BJ (cell line): Measurements from ENCODE around the gene ZNF770. TPM values are rescaled to one million over a fixed set of nuclear protein-coding genes. Genes with fewer than 3 reads are reported as not detected.

Source experiments
- CTCF ChIA-PET: fragments of 350-600 bp; formaldehyde crosslinking; extraction: SDS; loops from one replicate; lab custom pipeline; 2021; ENCODE audit warnings: antibody characterized with exemption, inconsistent platforms; lab: Yijun Ruan, JAX
- POLR2A ChIA-PET: fragments of 300-600 bp; sonication (Branson Sonifier 250); formaldehyde crosslinking; extraction: SDS; loops from one replicate; lab custom pipeline; 2021; ENCODE audit warnings: antibody characterized with exemption; lab: Charles Lee
- DNase-seq: peaks from one replicate; pipeline ENCODE4 v3.0.0-alpha.2; 2011; ENCODE audit warnings: low read depth
- H3K27me3 ChIP-seq: 2 replicates; pipeline ENCODE4 v1.6.0; 2011; ENCODE audit warnings: low read length; ENCODE audit not compliant: control insufficient read depth, insufficient read depth
- H3K36me3 ChIP-seq: 2 replicates; pipeline ENCODE4 v1.5.1; 2011; ENCODE audit warnings: low read length; ENCODE audit not compliant: control insufficient read depth, insufficient read depth
- H3K4me3 ChIP-seq: 2 replicates; pipeline ENCODE4 v1.5.1; 2011; ENCODE audit warnings: low read depth, mild to moderate bottlenecking, control low read depth, low read length
- polyA plus RNA-seq: library from polyadenylated mRNA; depleted of rRNA; stranded (reverse); fragments of >200 nt; gene quantifications from 2 replicates; pipeline ENCODE4 v1.2.3, GENCODE V29; 2011
- TF ChIP-seq, protein P1 (sequence below): IDR thresholded peaks from 2 replicates; pipeline ENCODE4 v1.5.1; 2011; ENCODE audit warnings: low read depth, mild to moderate bottlenecking, control low read depth, inconsistent platforms, low read length, moderate library complexity; ENCODE audit not compliant: insufficient read depth

The ZNF770 gene
- polyA plus RNA-seq, 1 experiment, result 8.6 TPM

DNA sequence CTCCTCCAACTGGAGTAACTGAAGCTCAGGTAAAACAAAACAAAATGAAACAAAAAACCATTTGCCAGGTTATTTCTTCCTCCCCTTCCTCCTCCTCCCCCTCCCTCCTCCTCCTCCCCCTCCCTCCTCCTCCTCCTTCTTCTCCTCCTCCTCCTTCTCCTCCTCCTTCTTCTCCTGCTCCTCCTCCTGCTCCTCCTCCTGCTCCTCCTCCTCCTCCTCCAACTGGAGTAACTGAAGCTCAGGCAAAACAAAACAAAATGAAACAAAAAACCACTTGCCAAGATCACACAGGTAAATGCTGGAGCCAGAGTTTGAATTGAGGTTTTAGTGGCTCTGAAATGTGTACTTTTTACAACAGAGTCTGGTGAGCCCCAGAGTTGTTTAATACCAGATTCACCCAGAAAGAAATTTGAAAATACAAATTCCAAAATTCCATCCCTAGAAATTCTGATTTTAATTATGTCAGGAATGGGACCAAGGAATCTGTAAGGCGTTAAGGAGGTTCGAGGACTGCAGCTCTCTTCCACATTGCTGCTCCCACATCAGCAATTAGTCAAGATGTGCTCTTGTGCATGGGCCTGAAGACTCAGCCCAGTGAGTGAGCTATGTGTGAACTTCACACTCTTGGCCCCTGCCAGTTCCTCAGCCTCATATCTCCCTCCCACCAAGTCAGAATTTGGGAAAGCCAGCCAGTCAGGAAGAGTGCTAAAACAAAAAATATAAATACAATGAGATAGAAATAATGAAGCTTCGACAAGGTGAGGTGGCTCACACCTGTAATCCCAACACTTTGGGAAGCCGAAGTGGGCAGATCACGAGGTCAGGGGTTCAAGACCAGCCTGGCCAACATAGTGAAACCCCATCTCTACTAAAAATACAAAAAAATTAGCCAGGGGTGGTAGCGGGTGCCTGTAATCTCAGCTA is 31.6 kb upstream of the ZNF770 start:
- Histone ChIP-seq H3K27me3 (no peaks in the 10 kb centered on the region), H3K36me3 (no peaks in the 10 kb centered on the region), H3K4me3 (no peak overlapping the region)
- CTCF ChIA-PET, result interaction anchor here (0.5 to 1.4 kb wide), 3 partner anchors 12 to 59 kb away, joined by 3 to 4 read pairs (median 3); no protein-coding TSS in a partner anchor
- no peak for DNase-seq
- TF ChIP-seq, protein P1, sequence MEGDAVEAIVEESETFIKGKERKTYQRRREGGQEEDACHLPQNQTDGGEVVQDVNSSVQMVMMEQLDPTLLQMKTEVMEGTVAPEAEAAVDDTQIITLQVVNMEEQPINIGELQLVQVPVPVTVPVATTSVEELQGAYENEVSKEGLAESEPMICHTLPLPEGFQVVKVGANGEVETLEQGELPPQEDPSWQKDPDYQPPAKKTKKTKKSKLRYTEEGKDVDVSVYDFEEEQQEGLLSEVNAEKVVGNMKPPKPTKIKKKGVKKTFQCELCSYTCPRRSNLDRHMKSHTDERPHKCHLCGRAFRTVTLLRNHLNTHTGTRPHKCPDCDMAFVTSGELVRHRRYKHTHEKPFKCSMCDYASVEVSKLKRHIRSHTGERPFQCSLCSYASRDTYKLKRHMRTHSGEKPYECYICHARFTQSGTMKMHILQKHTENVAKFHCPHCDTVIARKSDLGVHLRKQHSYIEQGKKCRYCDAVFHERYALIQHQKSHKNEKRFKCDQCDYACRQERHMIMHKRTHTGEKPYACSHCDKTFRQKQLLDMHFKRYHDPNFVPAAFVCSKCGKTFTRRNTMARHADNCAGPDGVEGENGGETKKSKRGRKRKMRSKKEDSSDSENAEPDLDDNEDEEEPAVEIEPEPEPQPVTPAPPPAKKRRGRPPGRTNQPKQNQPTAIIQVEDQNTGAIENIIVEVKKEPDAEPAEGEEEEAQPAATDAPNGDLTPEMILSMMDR, result no peak
- POLR2A ChIA-PET, result no interaction called here

DNA sequence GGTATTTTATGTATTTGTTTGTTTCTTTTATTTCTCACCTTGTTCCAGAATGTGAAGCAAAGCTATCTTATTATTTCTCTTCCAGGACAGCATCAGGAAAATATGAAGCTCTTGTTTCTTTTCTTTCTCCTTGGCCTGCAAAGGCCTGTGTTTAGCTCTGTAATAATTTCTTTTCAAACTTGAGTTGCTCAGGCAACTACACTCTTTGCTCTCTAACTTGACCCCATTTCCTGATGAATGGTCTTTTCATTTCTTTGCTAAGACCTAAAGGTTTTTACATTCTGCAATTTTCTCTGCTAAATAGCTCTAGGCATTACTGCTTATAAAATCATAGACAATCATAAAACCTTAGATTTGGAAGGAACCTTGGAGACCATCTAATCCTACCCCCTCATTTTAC is 26.2 kb upstream of the ZNF770 start:
- POLR2A ChIA-PET, result no interaction called here

DNA sequence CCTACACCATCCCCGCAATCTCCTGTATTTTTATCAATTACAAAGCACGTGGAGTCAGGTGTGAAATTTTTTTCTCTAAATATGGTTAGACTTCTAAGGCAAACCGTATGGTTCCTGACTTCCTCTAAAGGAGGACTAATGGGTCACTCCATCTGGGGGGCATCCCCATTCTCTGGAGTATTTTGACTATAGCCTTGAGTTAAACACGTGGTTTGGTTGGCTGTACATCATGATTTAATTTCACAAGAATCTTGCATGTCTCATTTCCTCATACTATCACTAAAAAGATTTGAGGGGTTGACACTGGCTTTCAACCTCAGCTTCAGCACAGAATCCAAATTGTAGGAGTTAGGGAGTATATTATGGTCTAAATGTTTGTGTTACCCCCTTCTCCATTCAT is 25.3 kb upstream of the ZNF770 start:
- no peak for DNase-seq
- Histone ChIP-seq H3K4me3 (no peak overlapping the region), H3K36me3 (no peaks in the 10 kb centered on the region), H3K27me3 (no peaks in the 10 kb centered on the region)
- TF ChIP-seq, protein P1, result no peak
- CTCF ChIA-PET, result no interaction called here
- POLR2A ChIA-PET, result no interaction called here

More for the DNA sequence above, 26.2 kb upstream of the ZNF770 start:
- DNase-seq, result no peak
- Histone ChIP-seq H3K36me3 (no peaks in the 10 kb centered on the region), H3K4me3 (no peak overlapping the region), H3K27me3 (no peaks in the 10 kb centered on the region)
- CTCF ChIA-PET, result no interaction called here
- TF ChIP-seq, protein P1, result no peak

DNA sequence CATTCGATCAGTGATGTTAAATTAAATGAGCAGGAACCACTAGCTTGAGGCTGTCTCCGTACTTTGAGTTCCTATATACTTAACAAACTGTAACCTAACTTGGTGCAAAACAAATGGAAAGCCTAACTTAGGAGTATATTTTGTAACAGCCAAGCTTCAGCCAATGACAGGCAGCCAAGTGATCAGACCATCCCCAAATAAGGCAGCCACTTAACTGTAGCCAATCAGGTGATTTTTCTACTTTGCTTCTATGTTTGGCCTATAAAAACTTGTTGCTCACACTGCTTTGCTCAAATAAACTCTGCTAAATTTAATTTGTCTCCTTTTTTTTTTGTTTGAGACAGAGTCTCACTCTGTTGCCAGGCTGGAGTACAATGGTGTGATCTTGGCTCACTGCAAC is 19.3 kb upstream of the ZNF770 start:
- Histone ChIP-seq H3K4me3 (no peak overlapping the region), H3K36me3 (no peaks in the 10 kb centered on the region), H3K27me3 (peaks cover 2% of the 10 kb centered on the region; the same call in 1 of the 2 replicates)
- POLR2A ChIA-PET, result no interaction called here
- CTCF ChIA-PET, result no interaction called here
- DNase-seq, result no peak
- TF ChIP-seq, protein P1, result no peak

DNA sequence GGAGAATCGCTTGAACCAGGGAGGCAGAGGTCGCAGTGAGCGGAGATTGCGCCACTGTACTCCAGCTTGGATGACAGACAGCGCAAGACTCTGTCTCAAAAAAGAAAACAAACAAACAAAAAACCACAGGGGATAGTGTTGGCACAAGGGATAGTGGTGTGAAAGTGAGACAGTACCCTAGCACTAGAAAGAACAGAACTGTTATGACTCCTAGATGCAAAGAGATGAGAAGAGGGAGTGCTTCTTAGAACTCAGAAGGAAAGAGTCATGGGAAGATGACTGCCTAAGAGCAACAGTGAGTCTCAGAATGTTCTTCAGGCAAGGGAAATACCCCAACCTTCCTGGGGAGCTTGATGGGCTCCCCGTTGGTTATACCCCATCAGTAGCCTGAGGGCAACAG is 17.8 kb upstream of the ZNF770 start:
- TF ChIP-seq, protein P1, result no peak
- Histone ChIP-seq H3K4me3 (no peak overlapping the region), H3K27me3 (peaks cover 2% of the 10 kb centered on the region; the same call in 1 of the 2 replicates), H3K36me3 (no peaks in the 10 kb centered on the region)
- ChIA-PET CTCF (interaction anchor here (1.3 kb wide), 1 partner anchor 16 kb away, joined by 3 read pairs; no protein-coding TSS in a partner anchor), POLR2A (no interaction called here)
- no peak for DNase-seq
